Esophagus squamous epithelium (tissue), 4 donors: ENCODE measurements around the gene AGO1.

ENCODE experiments used
- CTCF ChIP-seq, 6 experiments: fragments of 450-650 bp in 4 of 6; fragments of 200-600 bp in 2 of 6; sonication (generic) in 2 of 6; IDR thresholded peaks; one replicate each; pipeline ENCODE4 v1.5.1; 2016 to 2019; ENCODE audit warnings: antibody characterized with exemption in 6 of 6, mild to moderate bottlenecking in 4 of 6, moderate library complexity in 4 of 6
- POLR2A ChIP-seq, 4 donors: fragments of 450-650 bp; IDR thresholded peaks; one replicate each; pipeline ENCODE4 v1.6.1; 2017; ENCODE audit warnings: antibody characterized with exemption in 4 of 4, mild to moderate bottlenecking in 4 of 4, moderate library complexity in 3 of 4

- TF ChIP-seq CTCF (IDR thresholded peaks at IDR 0.05) (no peak), POLR2A (IDR thresholded peaks at IDR 0.05) (no peak)
Measured at GRCh38 chr1:35929730-35930592, 47.0 kb downstream of the AGO1 start.
